Neural progenitor cell (in vitro differentiated cells): ENCODE measurements around the gene MTA2.

ENCODE experiments used
- CTCF ChIP-seq: fragments of 200-600 bp; sonication (generic); IDR thresholded peaks from 2 replicates; pipeline ENCODE4 v1.5.1; 2017; ENCODE audit warnings: antibody characterized with exemption, mild to moderate bottlenecking
- EZH2 ChIP-seq: fragments of 200-600 bp; sonication (generic); IDR thresholded peaks from 2 replicates; pipeline ENCODE4 v1.6.1; 2017; ENCODE audit warnings: antibody characterized with exemption, mild to moderate bottlenecking, moderate library complexity

GRCh38 chr11:62615521-62615920, 13.9 kb upstream of the MTA2 start:
- TF ChIP-seq CTCF (no peak), EZH2 (no peak)
